GM13976 (cell line): Measurements from ENCODE around the gene RCAN1.

Experiments used
- DNase-seq: peaks from one replicate; pipeline ENCODE4 v3.0.0; 2012; ENCODE audit warnings: low spot score
- in situ Hi-C: fragments of 300-500 bp; cut with MboI; formaldehyde crosslinking; loops from one replicate; pipeline ENCODE4 v1.12.0; 2022; ENCODE audit warnings: low sequenced_read_pairs, mixed read lengths, inconsistent platforms; ENCODE audit not compliant: unreplicated experiment
- TF ChIP-seq, protein P1 (sequence below): IDR thresholded peaks from 2 replicates; pipeline ENCODE4 v1.5.1; 2012; ENCODE audit warnings: borderline replicate concordance, mild to moderate bottlenecking; ENCODE audit not compliant: insufficient read depth; ENCODE audit errors: extremely low read depth, missing control alignments, control extremely low read depth

The RCAN1 gene

DNA sequence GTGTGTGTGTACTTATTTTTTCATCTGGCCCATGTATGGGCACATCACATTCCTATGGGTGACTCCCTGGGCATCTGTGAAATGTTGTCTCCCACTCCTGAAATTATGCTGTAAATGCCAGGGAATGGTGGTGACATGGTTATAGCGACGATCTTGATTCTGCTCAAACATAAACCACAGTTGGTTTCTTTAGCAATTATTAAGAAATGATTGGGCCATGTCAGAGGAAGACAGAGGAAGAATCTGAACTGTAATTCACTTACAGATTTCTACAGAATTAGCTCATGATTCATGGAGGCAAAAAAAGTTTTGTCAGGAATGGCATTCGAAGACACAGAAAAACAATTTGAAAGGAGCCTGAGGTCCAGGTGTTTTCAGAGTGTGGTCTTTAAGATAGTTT lies 77.1 kb downstream of the RCAN1 start:
- in situ Hi-C loops: no loop called here
- TF ChIP-seq, protein P1, sequence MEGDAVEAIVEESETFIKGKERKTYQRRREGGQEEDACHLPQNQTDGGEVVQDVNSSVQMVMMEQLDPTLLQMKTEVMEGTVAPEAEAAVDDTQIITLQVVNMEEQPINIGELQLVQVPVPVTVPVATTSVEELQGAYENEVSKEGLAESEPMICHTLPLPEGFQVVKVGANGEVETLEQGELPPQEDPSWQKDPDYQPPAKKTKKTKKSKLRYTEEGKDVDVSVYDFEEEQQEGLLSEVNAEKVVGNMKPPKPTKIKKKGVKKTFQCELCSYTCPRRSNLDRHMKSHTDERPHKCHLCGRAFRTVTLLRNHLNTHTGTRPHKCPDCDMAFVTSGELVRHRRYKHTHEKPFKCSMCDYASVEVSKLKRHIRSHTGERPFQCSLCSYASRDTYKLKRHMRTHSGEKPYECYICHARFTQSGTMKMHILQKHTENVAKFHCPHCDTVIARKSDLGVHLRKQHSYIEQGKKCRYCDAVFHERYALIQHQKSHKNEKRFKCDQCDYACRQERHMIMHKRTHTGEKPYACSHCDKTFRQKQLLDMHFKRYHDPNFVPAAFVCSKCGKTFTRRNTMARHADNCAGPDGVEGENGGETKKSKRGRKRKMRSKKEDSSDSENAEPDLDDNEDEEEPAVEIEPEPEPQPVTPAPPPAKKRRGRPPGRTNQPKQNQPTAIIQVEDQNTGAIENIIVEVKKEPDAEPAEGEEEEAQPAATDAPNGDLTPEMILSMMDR: no peak
- DNase-seq: no peak

DNA sequence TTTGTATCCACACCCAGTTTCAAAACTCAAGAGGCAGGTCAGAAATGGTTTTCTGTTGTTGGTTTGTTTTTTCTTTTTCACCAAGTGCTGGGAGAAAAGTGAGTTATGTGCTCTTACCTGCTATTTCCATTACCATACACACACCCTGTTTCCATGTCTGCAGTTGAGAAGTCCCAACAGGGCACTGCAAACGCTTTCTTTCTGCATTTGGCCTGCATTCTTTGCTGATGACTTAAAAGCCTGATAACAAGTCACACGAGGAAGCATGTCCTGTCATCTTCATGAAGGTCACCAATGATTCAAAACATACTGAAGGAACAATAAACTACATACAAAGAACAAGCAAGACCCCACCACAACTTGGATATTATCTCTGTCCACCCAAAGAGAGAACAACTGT lies 78.1 kb downstream of the RCAN1 start:
- in situ Hi-C loops: no loop called here
- DNase-seq: no peak
- TF ChIP-seq, protein P1: no peak

DNA sequence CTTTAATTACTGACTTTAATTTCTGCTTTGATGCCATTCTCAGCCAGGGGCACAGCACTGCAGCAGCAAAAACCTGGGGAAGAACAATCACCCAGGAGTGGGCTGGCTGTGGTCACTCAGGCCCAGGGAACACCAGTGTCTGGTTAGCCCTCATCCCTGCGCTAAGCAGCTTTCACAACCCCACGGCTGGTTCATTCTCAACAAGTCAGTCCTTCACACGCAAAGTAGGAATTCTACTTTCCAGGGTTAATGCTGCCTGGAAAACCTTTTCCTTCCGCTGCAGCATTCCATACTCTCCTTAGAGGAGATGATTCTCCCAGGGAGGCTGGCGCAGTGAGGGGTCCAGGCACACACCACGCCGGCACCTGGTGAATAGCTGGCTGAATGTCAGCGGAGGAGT lies 78.6 kb downstream of the RCAN1 start:
- in situ Hi-C loops: no loop called here
- TF ChIP-seq, protein P1: no peak
- no peak for DNase-seq

DNA sequence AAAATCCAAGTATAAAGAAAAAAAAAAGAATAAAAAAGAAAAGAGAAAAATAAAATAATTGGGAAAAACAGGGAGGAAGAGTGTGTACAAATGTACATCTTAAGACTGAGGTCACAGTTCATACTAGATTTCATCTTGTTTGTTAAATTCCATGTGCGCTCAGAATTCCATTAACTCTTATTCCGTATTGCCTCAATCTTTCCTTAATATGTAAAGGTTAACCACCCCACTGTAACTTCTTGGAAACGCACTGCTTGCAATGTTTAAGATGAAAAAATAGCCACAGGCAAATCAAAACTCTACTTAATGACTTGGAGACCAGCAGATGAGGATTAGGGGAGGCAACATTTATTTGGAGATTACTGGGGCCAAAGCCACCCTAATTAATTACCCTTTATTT lies 79.0 kb downstream of the RCAN1 start:
- TF ChIP-seq, protein P1: no peak
- in situ Hi-C loops: no loop called here
- no peak for DNase-seq

DNA sequence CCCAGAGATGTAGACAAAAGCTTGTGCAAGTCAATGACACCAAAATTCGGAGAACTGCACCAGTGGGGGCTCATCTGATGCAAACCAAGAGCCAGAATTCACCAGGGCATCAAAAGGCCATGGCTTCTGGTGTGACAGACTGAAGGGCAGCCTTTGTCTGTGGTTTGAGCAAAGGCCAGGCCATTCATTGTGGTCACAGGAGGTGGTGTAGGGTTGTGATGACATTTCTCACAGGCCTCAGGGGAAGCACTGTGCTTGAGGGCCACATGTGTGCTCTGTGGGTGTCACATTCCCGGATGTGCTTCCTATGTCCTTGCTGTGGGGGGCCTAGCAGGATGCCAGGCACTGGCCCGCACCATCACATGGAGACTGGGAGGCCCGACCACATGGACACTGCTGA lies 80.4 kb downstream of the RCAN1 start:
- TF ChIP-seq, protein P1: no peak
- in situ Hi-C loops: no loop called here
- DNase-seq: peak; percentile 55

DNA sequence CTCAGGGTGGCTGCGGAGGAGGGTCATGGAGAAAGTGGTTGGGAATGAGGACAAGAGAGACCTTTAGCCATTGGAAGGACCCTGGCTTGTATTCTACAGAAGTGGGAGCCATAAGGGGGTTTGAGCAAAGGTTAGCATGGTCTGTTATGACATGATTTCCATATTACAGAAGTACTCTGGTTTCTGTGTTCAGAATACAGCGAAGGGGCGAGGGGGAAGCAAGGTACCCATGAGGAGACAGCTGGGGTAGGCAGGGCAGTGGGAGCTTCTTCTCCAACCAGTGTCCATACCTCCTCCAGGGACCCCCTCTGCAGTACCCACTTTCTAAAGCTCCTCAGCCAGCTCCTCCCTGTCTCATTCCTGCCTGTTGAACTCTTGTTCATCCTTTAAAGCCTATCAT lies 81.0 kb downstream of the RCAN1 start:
- DNase-seq: no peak
- TF ChIP-seq, protein P1: no peak
- in situ Hi-C loops: no loop called here

DNA sequence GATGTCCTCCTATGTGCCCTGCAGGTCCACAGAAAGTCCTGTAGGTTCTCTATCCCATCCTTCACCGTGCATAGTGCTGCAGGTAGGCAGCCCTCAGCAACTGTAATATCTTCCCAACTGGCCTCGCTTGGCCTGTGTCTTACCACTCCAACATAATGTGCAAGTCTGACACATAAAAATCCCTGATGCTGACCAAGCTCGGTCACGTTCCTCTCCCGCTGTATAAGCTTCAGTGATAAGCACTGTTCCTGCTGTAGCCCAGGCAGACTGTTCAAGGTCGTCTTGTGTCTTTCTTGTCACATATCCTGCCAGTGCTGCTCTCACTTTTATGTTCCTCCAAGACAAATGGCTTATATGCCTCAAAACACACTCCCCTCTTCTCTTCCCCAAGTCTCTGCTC lies 83.5 kb downstream of the RCAN1 start:
- no peak for DNase-seq
- in situ Hi-C loops: no loop called here
- TF ChIP-seq, protein P1: no peak
